Parathyroid adenoma (tissue), 2 donors: ENCODE data around the gene TRIM22.
"Not testable (repeated sequence)": the region's sequence is repeated elsewhere in the genome, so short reads cannot be mapped to it uniquely, and the experiment has no call there.

Experiments used
- H2AFZ ChIP-seq: fragments of 300-600 bp; sonication (generic); one replicate; pipeline ENCODE4 v1.7.0; 2017; ENCODE audit warnings: antibody characterized with exemption, mild to moderate bottlenecking
- H3K27ac ChIP-seq: fragments of 300-600 bp; sonication (generic); one replicate; pipeline ENCODE4 v1.7.0; 2017
- H3K27me3 ChIP-seq: fragments of 300-600 bp; sonication (generic); one replicate; pipeline ENCODE4 v1.7.0; 2017; ENCODE audit warnings: low read length; ENCODE audit not compliant: control insufficient read depth, insufficient read depth
- H3K36me3 ChIP-seq: fragments of 300-600 bp; sonication (generic); one replicate; pipeline ENCODE4 v1.7.0; 2017; ENCODE audit warnings: low read length; ENCODE audit not compliant: control insufficient read depth, insufficient read depth
- H3K4me1 ChIP-seq: fragments of 300-600 bp; sonication (generic); one replicate; pipeline ENCODE4 v1.7.0; 2017; ENCODE audit warnings: control low read depth
- H3K4me2 ChIP-seq: fragments of 300-600 bp; sonication (generic); one replicate; pipeline ENCODE4 v1.7.0; 2017; ENCODE audit warnings: low read length
- H3K4me3 ChIP-seq: fragments of 300-600 bp; sonication (generic); one replicate; pipeline ENCODE4 v1.7.0; 2017; ENCODE audit warnings: low read depth, low read length
- H3K79me2 ChIP-seq: fragments of 300-600 bp; sonication (generic); one replicate; pipeline ENCODE4 v1.7.0; 2017; ENCODE audit warnings: control low read depth
- H3K9ac ChIP-seq: fragments of 300-600 bp; sonication (generic); one replicate; pipeline ENCODE4 v1.7.0; 2017; ENCODE audit warnings: mild to moderate bottlenecking
- H3K9me3 ChIP-seq: fragments of 300-600 bp; sonication (generic); one replicate; pipeline ENCODE4 v1.7.0; 2017; ENCODE audit warnings: low read length; ENCODE audit not compliant: control insufficient read depth
- CTCF ChIP-seq: fragments of 300-600 bp; sonication (generic); IDR thresholded peaks from one replicate; pipeline ENCODE4 v1.7.0; 2017; ENCODE audit warnings: antibody characterized with exemption, mild to moderate bottlenecking
- donor health status: primary hyperparathyroidism.

The TRIM22 gene

GRCh38 chr11:5665746-5666401 lies 23.7 kb upstream of the TRIM22 start:
- Histone ChIP-seq H3K36me3 (no peaks in the 10 kb centered on the region), H3K79me2 (no peaks in the 10 kb centered on the region), H3K4me1 (no peaks in the 10 kb centered on the region), H2AFZ (no peak overlapping the region), H3K9me3 (no peaks in the 10 kb centered on the region), H3K27ac (no peak overlapping the region), H3K4me2 (no peak overlapping the region), H3K27me3 (no peaks in the 10 kb centered on the region), H3K9ac (no peak overlapping the region), H3K4me3 (no peak overlapping the region)
- no peak for TF ChIP-seq CTCF

GRCh38 chr11:5666402-5666793 lies 23.2 kb upstream of the TRIM22 start:
- no peak overlapping the region for H3K4me3 ChIP-seq
- H3K79me2 ChIP-seq, result no peaks in the 10 kb centered on the region
- H3K9me3 ChIP-seq, result no peaks in the 10 kb centered on the region
- H3K27me3 ChIP-seq, result no peaks in the 10 kb centered on the region
- no peaks in the 10 kb centered on the region for H3K4me1 ChIP-seq
- no peak overlapping the region for H3K27ac ChIP-seq
- H2AFZ ChIP-seq, result no peak overlapping the region
- H3K4me2 ChIP-seq, result no peak overlapping the region
- H3K36me3 ChIP-seq, result no peaks in the 10 kb centered on the region
- H3K9ac ChIP-seq, result no peak overlapping the region
- TF ChIP-seq CTCF, result no peak

GRCh38 chr11:5671831-5672230 lies 17.8 kb upstream of the TRIM22 start:
- no peak for TF ChIP-seq CTCF
- Histone ChIP-seq H3K27me3 (no peaks in the 10 kb centered on the region), H3K4me2 (no peak overlapping the region), H3K9ac (no peak overlapping the region), H3K36me3 (no peaks in the 10 kb centered on the region), H3K4me1 (no peaks in the 10 kb centered on the region), H2AFZ (no peak overlapping the region), H3K9me3 (no peaks in the 10 kb centered on the region), H3K27ac (no peak overlapping the region), H3K4me3 (no peak overlapping the region), H3K79me2 (no peaks in the 10 kb centered on the region)

DNA sequence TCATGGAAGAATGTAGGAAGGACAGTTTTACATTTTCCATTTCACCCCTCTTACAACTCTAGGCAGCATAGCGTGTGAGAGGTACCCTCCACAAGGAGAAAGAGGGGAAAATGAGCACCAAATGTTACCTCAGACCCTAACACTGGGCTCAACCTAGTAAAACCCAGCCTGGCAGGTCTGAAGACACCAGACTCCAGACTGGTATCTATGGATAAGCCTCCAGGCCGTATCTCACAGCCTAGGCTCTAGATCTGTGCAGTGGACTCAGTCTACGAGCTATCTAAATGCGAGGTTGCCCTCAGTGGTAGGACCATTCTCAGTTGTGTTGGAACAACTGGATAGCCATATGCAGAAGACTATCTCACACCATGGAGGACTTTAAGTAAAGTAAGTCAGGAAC lies 15.2 kb upstream of the TRIM22 start:
- H3K79me2 ChIP-seq, result no peaks in the 10 kb centered on the region
- no peak overlapping the region for H3K4me3 ChIP-seq
- no peak overlapping the region for H2AFZ ChIP-seq
- H3K27me3 ChIP-seq, result no peaks in the 10 kb centered on the region
- no peaks in the 10 kb centered on the region for H3K9me3 ChIP-seq
- no peak overlapping the region for H3K27ac ChIP-seq
- H3K9ac ChIP-seq, result no peak overlapping the region
- H3K4me2 ChIP-seq, result no peak overlapping the region
- no peaks in the 10 kb centered on the region for H3K4me1 ChIP-seq
- no peak for TF ChIP-seq CTCF
- no peaks in the 10 kb centered on the region for H3K36me3 ChIP-seq

GRCh38 chr11:5679811-5680210 lies 9.8 kb upstream of the TRIM22 start:
- Histone ChIP-seq H3K9ac (no peak overlapping the region), H3K79me2 (no peaks in the 10 kb centered on the region), H3K4me1 (no peaks in the 10 kb centered on the region), H3K27ac (no peak overlapping the region), H3K4me2 (no peak overlapping the region), H3K9me3 (no peaks in the 10 kb centered on the region), H3K27me3 (no peaks in the 10 kb centered on the region), H2AFZ (no peak overlapping the region), H3K4me3 (no peak overlapping the region), H3K36me3 (no peaks in the 10 kb centered on the region)
- no peak for TF ChIP-seq CTCF

GRCh38 chr11:5682890-5683441 lies 6.6 kb upstream of the TRIM22 start:
- not testable (repeated sequence) for H3K4me1 ChIP-seq

GRCh38 chr11:5683620-5684019 lies 6.0 kb upstream of the TRIM22 start:
- H3K9ac ChIP-seq, H3K4me2 ChIP-seq, H3K79me2 ChIP-seq, H3K36me3 ChIP-seq, H3K27ac ChIP-seq, H3K27me3 ChIP-seq, H3K9me3 ChIP-seq, H3K4me1 ChIP-seq, H3K4me3 ChIP-seq, H2AFZ ChIP-seq: not testable (repeated sequence)

More at GRCh38 chr11:5682890-5683441, 6.6 kb upstream of the TRIM22 start:
- not testable (repeated sequence) for H3K9ac ChIP-seq, H3K27me3 ChIP-seq, H3K27ac ChIP-seq, H2AFZ ChIP-seq, H3K4me3 ChIP-seq, H3K36me3 ChIP-seq, H3K79me2 ChIP-seq, H3K9me3 ChIP-seq, H3K4me2 ChIP-seq
